NCI-H748 treated with DMSO at 0.1 percent for 48 hours (cell line): ENCODE data around the gene BEAN1.

Experiments used
- DNase-seq: peaks from one replicate; lab custom pipeline; 2025; lab: John Stamatoyannopoulos, UW

The BEAN1 gene

DNA sequence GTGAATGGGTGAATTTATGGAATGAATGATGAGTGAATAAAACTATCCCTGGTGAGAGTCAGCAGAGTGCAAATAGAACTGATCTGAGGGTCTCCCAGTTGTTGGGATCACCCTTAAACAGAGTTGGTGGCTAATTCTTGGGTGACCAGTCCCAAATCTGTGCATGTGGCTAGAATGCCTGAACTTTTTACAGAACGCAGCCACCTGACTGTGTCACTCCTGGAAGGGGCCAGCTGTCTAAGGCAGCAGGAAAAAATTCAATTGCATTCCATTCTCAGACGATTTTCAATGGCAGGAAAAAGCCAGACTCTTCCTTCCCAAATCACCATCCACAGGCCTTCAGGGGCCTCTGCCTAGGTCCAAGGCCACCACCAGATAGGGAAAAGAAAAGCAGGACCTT, 43.5 kb downstream of the BEAN1 start:
- no peak for DNase-seq

DNA sequence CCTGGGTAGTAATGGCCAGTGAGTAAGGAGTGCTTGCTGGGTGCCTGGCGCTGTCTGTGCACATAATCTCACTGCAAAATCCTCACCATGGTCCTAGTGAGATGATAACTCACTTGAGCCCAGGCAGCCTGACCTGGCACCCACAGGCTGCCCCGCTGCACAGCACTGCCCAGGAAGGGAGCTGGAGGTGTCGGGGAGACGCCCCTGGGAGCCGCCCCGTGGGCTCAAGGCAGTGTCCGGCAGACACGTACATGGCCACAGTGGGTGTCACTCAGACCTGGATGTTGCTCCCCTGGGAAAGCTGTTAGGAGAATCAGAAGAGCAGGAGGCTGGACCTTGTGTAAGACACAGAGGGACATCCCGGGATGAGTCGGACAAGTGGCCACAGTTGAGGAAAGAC, 44.2 kb downstream of the BEAN1 start:
- DNase-seq, result no peak

DNA sequence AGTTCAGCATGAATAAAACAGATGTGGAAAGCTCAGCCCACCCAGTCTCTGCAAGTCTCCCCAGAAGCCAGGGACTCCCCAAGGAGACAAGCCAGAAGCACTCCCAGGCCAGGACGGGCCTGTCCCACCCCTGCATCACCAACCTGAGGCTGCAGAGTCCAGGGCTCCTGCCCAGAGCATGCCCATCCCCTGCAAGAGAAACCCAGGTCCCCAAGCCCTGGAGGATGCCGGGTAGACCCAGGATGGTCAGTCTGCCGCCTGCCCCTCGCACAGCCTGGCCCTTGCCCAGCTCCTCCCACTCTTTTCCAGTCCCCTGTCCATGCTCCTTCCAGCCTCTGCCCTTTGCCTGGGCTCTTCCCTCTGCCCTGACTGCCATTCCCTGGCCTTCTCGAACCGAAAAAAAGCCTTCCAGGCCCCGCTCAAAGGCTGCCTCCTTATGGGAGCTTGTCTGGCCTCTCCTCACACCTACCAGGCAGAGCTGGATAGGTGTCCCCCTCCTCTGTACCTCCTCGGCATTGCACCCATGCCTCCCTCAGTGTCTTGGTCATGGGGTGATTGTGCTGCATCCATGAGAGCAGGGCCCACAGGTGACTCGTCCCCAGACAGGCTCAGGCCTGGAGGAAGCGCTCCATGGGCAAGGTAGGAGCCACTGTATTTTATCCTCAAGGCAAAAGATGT, 44.8 kb downstream of the BEAN1 start:
- no peak for DNase-seq

DNA sequence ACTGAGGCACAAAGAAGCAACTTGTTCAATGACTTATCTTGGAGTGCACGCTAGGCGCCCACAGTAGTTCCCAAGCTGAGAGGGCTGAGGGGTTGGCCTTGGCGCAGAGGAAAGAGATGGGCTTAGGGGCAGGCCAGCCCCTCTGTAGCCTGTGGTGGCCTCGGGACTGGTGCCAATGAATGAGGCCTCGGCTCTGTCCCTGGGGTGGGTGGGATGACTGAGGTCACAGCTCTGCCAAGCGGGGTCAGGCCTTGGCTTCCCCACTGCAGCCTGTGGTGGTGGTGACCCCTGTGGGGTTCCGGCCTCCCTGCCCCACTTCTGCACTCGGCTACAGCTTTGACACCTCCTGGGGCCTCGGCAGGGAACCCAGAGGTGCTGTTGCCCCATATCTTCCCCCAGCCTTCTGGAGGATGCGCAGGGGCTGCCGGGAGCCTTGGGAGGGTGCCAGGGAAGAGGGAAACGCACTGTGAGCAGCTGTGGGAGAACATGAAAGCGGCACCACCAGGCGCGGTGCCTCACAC, 46.0 kb downstream of the BEAN1 start:
- no peak for DNase-seq

DNA sequence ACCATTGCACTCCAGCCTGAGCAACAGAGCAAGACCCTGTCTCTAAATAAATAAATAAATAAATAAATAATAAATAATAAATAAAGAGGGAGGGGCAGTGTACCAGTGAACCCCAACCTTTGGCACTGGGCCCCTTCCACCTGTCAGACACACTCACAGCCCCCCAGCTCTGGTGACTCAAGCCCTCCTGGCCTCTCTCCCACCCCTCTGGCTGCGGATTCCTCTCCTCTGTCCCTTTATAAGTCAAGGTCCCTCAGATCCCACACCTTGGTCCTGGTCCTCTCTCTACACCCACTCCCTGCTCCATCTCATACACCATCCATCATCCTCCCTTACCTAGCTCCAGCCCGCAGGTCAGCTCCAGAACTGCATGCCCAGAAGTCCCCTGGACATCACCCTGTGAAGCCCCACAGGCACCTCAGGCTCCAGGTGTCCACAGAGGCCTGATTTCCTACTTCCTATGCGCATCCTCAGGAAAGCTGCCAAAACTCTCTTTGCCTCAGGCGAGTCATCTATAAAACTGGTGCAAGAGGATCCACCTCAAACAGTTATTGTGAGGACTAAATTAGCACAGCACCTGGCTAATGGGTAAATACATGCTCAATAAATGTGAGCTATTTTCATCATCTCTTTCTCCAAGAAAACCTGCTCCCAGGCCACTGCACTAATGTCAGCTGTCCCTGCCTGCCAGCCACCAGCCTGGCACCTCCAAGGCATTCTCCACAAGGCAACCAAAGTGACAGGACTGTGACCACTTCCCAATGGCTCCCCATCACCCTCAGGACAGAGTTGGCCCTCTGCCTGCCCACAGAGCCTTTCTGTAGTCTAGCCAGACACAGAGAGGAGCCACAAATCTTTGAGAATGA, 46.8 kb downstream of the BEAN1 start:
- DNase-seq, result no peak

DNA sequence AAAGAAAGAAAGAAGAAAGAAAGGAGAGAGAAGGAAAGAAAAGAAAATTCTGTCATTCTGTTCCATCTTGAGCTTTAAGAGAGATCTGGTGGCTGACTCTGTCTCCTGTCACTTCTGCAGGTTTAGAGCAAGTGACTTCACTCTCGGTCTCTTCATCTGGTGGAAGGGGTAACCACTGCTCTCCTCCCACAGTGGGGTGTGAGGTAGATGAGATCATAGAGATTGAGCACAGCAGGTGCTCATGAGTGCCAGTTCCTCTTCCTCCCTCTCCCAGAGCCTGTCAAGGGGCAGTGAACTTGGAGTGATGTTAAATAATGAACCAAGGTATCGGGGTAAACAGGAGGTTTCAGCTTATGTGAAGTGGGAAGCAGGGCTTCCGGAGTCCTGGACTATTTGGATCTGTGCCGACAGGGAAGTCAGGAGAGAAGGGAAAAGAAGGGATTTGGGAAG, 47.7 kb downstream of the BEAN1 start:
- no peak for DNase-seq

DNA sequence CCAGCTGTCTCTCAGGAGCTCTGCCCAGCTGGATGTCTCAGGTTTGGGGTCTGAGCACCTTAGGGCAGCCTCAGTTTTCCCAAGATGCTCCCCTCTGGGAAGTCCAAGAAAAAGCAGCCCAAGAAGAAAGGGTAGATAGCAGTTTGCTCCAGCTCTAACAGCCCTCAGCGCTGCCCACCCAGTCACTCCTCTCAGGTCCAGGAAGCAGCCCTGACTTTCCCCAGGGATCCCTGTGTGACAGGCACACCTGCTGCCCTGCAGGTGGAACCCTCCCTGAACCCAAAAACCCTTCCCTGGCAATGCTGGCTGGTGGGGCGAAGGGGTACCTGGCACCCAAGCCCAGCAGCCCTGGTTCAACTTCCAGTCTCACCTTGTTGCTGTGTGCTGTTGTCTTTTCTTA, 48.1 kb downstream of the BEAN1 start:
- DNase-seq, result no peak

DNA sequence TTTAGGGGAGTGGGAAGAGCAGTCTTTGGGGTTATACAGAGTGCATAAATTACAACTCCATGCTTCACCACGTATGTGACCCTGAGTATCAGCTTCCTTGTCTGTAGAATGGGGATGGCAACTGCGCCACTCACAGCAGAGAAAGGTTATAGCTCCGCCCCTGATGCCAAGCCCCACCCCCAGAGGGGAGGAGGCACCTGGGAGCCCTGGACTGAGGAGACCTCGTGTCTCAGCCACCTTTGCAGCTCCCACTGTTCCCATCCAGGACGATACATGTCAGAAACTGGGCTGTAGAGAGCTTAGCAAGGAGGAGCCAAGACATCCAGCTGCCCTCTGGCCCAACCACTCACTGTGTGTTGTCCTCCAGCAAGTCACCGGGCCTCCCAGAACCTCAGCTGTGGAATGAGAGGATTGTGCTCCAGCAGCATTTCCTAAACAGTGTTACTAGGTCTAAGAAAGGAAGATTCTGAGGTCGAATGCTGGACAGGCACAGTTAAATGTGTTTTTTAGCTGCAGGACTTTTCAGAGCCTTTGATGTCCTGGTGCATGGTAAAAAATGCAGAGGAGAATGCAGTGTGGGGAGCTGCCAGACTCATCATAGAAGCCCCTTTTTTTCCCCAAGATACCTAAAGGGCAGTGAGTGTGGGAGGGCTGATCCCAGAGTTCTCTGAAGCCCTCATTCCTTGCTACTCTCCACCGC, 49.4 kb downstream of the BEAN1 start:
- no peak for DNase-seq

DNA sequence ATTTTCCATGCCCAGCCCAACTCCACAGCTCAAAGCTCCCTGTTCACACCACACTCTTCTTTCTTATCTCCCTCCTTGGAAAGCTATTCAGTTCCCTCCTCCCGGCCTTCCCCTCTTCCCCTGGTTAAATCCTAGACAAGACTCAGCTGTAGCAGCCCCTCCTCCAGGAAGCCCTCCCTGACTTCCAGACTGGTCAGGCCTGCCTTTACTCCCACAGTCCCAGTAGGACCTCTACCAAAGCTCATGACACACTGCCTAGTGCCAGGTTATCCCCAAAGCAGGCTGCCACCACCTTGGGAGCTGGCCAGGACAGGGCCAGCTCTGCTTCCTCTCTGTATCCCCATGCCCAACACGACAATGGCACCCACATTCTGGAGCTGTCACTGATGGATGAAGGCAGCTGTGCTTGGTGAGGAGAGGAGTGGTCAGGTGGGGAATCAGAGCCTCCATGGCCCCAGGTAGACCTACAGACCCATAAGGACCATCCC, 50.0 kb downstream of the BEAN1 start:
- no peak for DNase-seq

DNA sequence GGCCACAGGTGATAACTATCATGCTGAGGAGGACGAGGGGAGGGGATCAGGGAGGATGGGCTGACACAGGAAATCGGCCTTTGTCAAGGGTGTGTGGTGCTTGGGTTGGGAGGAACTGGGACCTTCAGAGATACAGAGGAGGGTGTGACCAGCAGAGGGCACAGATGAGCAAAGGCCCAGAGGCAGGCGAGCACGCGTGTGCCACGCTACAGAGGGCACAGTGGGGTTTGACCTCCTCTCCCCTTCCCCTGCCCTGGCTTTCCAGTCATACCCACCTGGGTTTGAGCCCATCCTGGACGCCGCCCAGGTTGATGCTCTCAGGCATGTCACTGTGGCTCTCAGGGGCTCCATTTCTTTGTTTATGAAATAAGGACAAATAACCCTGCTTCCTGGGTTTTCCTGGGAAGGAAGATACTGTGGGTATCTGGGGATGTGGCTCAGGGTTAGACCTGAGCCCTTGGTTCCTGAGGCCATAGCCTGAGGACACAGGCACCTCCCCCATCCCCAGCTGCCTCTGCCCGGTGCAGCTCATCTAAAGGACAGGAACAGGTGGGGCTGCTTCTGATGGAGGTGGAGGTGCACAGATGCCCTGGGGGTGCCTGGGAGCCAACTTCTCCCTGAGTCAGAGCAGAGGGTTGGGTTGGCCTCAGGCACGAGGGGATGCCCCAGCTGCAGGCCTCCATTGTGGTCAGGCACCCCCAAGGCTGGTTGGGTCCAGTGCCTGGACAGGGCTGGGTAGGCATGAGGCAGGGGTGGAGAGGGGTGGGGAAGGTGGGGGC, 51.8 kb downstream of the BEAN1 start:
- DNase-seq, result peak; percentile 50

DNA sequence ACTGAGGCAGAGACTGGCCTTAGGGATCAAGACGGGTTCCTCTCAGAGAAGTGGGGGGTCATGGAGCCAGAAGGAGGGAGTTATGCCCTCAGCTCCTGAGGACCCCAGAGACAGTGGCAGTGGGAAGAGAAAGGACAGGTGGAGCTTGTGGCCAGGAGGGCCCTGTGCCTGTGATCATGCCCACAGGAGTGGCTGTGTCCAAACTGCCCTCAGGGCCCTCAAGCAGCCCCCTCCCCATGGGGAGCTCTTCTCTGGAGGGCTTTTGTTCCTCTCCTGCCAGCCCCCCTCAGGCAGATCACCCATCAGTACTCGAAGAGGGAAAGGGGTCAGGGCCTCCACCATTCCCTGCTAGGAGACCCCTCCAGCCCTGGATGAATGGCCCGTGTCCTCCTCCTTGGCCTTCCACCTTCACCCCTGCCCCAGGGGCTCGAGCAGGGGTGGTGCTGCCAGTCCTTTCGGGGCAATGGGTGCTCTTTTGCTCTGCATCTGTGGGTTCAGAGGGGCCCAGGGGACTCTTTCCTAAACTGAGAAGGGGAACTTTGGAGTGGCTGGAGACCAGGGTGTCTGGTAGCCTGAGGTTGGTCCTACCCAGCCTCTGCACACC, 52.7 kb downstream of the BEAN1 start:
- no peak for DNase-seq

DNA sequence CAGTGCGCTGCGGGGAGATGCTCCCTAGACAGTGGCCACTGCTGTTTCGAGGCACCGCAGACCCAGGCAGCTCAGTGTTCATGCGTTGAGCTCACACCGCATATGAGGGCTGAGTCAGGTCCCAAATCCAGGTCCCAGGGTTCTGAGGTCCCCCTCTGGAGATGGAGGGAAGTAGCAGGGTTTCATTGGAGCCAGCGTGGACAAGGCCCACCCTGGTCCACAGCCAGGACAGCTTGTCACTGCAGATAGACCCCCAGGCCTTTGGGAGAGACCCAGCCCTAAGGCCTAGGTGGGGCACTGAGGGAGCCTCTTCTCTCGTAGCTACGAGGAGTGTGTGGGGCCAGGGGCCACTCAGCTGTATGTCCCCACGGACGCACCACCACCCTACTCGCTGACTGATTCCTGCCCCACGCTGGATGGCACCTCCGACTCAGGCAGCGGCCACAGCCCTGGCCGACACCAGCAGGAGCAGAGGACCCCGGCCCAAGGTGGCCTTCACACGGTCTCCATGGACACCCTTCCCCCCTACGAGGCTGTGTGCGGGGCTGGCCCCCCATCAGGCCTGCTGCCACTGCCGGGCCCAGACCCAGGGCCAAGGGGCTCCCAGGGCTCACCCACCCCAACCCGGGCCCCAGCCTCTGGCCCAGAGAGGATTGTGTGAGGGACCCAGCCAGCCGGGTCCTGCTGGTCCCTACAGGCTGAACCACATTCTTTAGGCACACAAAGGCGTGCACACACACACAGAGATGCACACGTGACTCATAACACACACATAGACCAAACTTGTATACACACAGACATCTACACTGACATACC, 53.4 kb downstream of the BEAN1 start:
- no peak for DNase-seq

DNA sequence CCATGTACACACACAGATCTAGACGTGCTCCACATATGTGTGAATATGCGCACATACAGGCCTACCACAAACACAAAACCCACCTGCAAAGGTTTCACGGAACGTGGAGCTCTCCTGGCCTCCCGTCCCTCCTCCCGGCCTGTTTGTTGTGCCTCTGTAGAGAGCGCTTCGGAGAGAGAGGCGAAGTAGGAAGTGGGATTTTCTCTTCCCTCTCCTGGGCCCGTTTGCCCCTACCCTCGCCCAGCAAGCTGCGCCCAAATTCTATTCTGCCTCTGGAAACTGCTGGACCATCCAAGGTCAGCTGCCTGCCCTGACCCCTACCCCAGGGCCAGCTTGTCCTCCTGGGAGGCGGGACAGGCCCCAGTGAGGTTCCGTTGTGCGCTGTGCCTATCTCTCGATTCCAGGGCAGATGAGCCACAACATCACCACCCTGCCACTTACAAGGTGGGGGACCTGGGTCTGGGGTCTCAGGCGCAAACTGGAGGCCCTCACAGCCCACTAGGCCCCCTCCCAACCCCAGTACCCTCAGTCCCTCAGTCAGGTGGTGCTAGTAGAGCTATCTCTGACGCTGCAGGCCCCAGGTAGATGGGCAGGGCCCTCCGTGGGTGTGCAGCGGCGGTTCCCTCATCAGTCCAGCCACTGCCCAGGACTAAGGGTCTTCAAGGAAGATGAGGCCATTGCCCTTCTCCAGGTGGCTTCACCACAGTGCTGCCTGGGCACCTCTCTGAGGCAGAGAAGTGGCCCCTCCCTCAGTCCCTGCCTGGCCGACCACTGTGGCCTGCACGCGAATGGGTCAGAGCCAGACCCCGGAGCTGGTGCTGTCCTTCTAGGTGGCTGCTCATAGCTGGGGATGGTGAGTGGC, 54.2 kb downstream of the BEAN1 start:
- no peak for DNase-seq

DNA sequence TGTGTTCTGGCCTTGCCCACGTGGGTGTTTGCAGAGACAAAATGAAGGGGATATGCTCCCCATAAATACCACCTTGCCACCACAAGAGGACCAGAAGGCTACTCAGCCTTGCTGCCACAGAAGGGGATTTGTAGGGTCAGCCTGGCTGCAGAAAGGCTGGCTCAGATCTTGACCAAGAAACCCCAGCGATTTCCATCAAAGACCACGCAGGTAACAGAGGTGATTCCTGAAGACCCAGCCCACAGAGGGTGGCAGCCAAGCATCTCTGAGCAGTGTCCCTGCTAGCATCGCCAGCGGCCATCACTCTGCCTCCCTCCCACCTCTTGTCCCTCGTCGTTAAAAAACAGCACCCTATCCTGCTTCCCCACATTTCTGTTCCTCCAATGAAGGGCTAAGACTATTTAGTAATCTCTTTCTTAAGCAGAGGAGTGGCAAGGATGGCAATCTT, 54.9 kb downstream of the BEAN1 start:
- no peak for DNase-seq

DNA sequence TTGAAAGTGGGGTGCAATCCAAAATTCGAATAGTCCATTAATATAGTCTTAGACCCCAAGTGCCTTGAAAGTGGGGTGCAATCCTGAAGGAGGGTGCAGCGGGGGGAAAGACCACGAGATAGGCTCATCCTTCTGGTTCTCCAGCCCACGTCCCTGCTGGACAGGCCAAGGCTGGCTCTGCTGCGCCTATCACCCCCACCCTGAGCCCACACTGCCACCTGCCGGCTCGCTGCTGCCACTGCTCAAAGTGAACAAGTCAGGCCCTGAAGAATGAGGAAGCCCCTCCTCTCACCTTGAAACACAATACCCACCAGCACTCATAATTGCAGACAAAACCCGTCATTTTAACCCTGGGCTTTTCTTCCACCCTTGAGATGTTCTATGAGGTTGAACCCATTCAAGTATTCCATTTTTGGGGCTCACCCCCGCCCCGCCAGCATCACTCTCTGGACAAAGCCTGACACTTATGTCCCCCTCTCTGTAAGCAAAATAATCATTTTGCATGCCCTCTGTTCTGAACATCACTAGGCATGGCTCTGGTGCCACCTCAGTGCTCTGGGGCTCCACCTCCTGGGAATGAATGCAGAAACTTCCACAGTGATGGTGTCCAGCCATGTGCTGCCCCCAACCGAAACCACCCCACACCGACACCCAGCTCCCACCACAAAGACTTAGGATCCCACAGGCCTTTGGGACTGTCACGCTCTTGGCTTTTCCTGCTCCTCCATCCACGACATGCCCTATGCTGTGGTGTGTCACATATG, 56.8 kb downstream of the BEAN1 start:
- DNase-seq, result peak; percentile 54

DNA sequence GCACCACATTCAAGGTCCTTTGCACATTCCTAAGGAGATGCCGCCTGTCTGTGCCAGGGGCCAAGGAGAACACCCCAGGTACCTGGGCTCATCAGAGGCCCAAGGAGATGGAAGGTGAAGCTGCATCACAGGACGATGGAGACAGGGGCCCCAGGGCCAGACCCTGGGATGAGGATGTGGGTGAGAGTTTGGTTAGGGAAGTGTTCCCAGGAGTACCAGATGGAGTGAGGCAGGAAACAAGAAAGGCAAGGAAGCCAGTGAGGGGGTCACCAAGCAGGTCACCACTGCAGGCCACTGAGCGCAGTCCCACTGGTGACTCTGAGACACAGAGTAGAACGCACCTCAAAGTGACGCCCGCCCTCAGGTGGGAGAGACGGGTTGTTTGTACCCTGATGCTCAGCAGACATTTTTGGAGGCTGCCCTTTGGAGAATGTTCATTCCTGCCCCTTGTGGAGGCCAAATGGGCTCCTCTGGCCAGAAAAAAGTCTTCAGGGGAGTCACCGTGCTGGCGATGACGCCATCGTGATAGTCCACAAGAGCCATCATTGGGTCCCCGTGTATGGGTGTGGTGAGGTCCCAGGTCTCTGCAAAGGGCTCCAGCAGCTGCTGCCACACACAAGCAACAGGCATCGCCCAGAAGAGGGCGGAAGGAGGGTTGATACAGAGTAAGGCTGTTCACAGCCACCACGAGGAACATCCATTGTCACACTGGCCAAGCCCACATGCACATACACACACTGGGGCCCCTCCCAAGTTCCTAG, 57.5 kb downstream of the BEAN1 start:
- no peak for DNase-seq

DNA sequence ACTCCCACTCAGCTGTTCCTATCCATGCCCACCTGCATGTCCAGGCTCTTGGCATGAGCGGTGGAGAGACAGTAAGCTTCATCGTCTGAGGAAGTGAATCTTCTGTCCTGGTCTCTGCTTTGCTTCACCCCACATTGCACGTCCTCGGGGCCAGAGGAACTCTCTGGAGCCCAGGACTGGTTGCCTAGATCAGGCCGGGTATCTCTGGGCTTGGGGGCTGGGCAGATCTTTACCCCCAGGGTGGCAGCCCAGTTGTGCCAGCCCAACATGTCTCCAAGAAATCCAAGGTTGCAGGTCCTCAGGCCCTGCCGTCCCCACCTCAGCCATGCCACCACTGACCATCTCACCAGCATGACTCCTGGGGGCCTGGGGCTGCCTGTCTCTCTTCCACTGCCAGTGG, 58.3 kb downstream of the BEAN1 start:
- no peak for DNase-seq
